GM06990 (cell line): ENCODE results near the gene CCL4.
A peak's percentile ranks its signal among the peaks of the same experiment; 100 is the strongest.
"Not testable (repeated sequence)": the region's sequence is repeated elsewhere in the genome, so short reads cannot be mapped to it uniquely, and the experiment has no call there.

Source experiments
- DNase-seq: peaks from one replicate; pipeline ENCODE4 v3.0.0-alpha.2; 2011; ENCODE audit not compliant: insufficient read length; ENCODE audit errors: extremely low read depth
- H3K27me3 ChIP-seq: replicated peaks from 2 replicates; pipeline ENCODE4 v1.6.0; 2011; ENCODE audit warnings: low read length; ENCODE audit not compliant: control insufficient read depth, insufficient read depth
- H3K36me3 ChIP-seq: 2 replicates; pipeline ENCODE4 v1.5.1; 2011; ENCODE audit warnings: low read length; ENCODE audit not compliant: control insufficient read depth, insufficient read depth
- H3K4me3 ChIP-seq: replicated peaks from 2 replicates; pipeline ENCODE4 v1.5.1; 2011; ENCODE audit warnings: low read depth, mild to moderate bottlenecking, control low read depth, low read length
- CTCF ChIP-seq: IDR thresholded peaks from 2 replicates; pipeline ENCODE4 v1.5.1; 2011; ENCODE audit warnings: low read length, control low read depth, mild to moderate bottlenecking, inconsistent platforms; ENCODE audit not compliant: insufficient read depth, poor library complexity, severe bottlenecking

Gene CCL4

GRCh38 chr17:36104701-36105181, 1.1 kb downstream of the CCL4 start:
- DNase-seq, result no peak

GRCh38 chr17:36105781-36106492, 2.3 kb downstream of the CCL4 start:
- no peak for DNase-seq
- TF ChIP-seq CTCF, result no peak

More at GRCh38 chr17:36104701-36105181, 1.1 kb downstream of the CCL4 start:
- H3K4me3 ChIP-seq, result peak overlapping the region; percentile 43
- no peaks in the 10 kb centered on the region for H3K27me3 ChIP-seq
- no peaks in the 10 kb centered on the region for H3K36me3 ChIP-seq
- TF ChIP-seq CTCF, result no peak

GRCh38 chr17:36106493-36106835, 2.8 kb downstream of the CCL4 start:
- H3K36me3 ChIP-seq, result no peaks in the 10 kb centered on the region
- H3K27me3 ChIP-seq, result no peaks in the 10 kb centered on the region
- TF ChIP-seq CTCF, result no peak
- H3K4me3 ChIP-seq, result no peak overlapping the region
- DNase-seq, result no peak

More at GRCh38 chr17:36105781-36106492, 2.3 kb downstream of the CCL4 start:
- no peak overlapping the region for H3K4me3 ChIP-seq
- H3K36me3 ChIP-seq, result no peaks in the 10 kb centered on the region
- no peaks in the 10 kb centered on the region for H3K27me3 ChIP-seq

- no peak for TF ChIP-seq CTCF
- H3K4me3 ChIP-seq, result no peak overlapping the region
- DNase-seq, result no peak
- no peaks in the 10 kb centered on the region for H3K27me3 ChIP-seq
- H3K36me3 ChIP-seq, result no peaks in the 10 kb centered on the region
Measured at GRCh38 chr17:36107660-36108059, 4.0 kb downstream of the CCL4 start.

- not testable (repeated sequence) for DNase-seq, H3K27me3 ChIP-seq, H3K4me3 ChIP-seq, H3K36me3 ChIP-seq
Measured at GRCh38 chr17:36108265-36108664, 4.6 kb downstream of the CCL4 start.

GRCh38 chr17:36111068-36111490, 7.5 kb downstream of the CCL4 start:
- Histone ChIP-seq H3K4me3 (no peak overlapping the region), H3K36me3 (no peaks in the 10 kb centered on the region), H3K27me3 (no peaks in the 10 kb centered on the region)
- TF ChIP-seq CTCF, result no peak
- DNase-seq, result no peak
